Loucy (cell line): ENCODE results near the gene PRR35.

Experiments
- H2AFZ ChIP-seq: fragments of 200-600 bp; sonication (generic); 2 replicates; pipeline ENCODE4 v1.6.0; 2016; ENCODE audit warnings: antibody characterized with exemption, mild to moderate bottlenecking, low read length, moderate library complexity
- H3F3A ChIP-seq: fragments of 200-600 bp; 2 replicates; pipeline ENCODE4 v1.6.0; 2016; ENCODE audit warnings: antibody characterized with exemption, low read depth, mild to moderate bottlenecking
- H3K27me3 ChIP-seq: fragments of 200-600 bp; sonication (generic); 2 replicates; pipeline ENCODE4 v1.6.1; 2014; ENCODE audit warnings: low read length, mild to moderate bottlenecking; ENCODE audit not compliant: insufficient read depth, poor library complexity, severe bottlenecking
- H3K36me3 ChIP-seq: fragments of 200-600 bp; sonication (generic); 2 replicates; pipeline ENCODE4 v1.6.1; 2016; ENCODE audit warnings: low read length; ENCODE audit not compliant: insufficient read depth
- H3K4me1 ChIP-seq: fragments of 200-600 bp; sonication (generic); 2 replicates; pipeline ENCODE4 v1.5.1; 2014; ENCODE audit warnings: low read length, mild to moderate bottlenecking; ENCODE audit not compliant: insufficient read depth, poor library complexity, severe bottlenecking
- H3K4me2 ChIP-seq: fragments of 200-600 bp; sonication (generic); 2 replicates; pipeline ENCODE4 v1.6.0; 2014; ENCODE audit warnings: antibody characterized with exemption, low read length, low read depth, mild to moderate bottlenecking; ENCODE audit not compliant: poor library complexity, severe bottlenecking
- H3K4me3 ChIP-seq: fragments of 200-600 bp; sonication (generic); 2 replicates; pipeline ENCODE4 v1.5.1; 2014; ENCODE audit warnings: low read length, mild to moderate bottlenecking, mixed read lengths; ENCODE audit not compliant: poor library complexity, severe bottlenecking
- H3K79me2 ChIP-seq: fragments of 200-600 bp; sonication (generic); 2 replicates; pipeline ENCODE4 v1.6.1; 2014; ENCODE audit warnings: low read length; ENCODE audit not compliant: insufficient read depth
- H3K9ac ChIP-seq: fragments of 200-600 bp; sonication (generic); 2 replicates; pipeline ENCODE4 v1.6.0; 2014; ENCODE audit warnings: mild to moderate bottlenecking, low read depth, low read length, moderate library complexity; ENCODE audit not compliant: poor library complexity, severe bottlenecking
- H3K9me2 ChIP-seq: fragments of 200-600 bp; sonication (generic); replicated peaks from 2 replicates; pipeline ENCODE4 v1.6.1; 2016; ENCODE audit warnings: low read depth, low read length, mixed read lengths
- H3K9me3 ChIP-seq: fragments of 200-600 bp; sonication (generic); 2 replicates; pipeline ENCODE4 v1.6.1; 2014; ENCODE audit warnings: mild to moderate bottlenecking, antibody characterized with exemption, low read length, low read depth; ENCODE audit not compliant: insufficient read depth
- H4K20me1 ChIP-seq: fragments of 200-600 bp; sonication (generic); 2 replicates; pipeline ENCODE4 v1.6.0; 2014; ENCODE audit warnings: antibody characterized with exemption, low read length, mild to moderate bottlenecking; ENCODE audit not compliant: insufficient read depth, poor library complexity, severe bottlenecking
- CTCF ChIP-seq: fragments of 200-600 bp; sonication (generic); conservative IDR thresholded peaks from 2 replicates; pipeline ENCODE4 v1.5.1; 2014; ENCODE audit warnings: mild to moderate bottlenecking, antibody characterized with exemption, low read length
- EZH2phosphoT487 ChIP-seq: fragments of 200-600 bp; IDR thresholded peaks from 2 replicates; pipeline ENCODE4 v1.6.1; 2018; ENCODE audit warnings: antibody characterized with exemption, mild to moderate bottlenecking, moderate library complexity, borderline replicate concordance

PRR35 gene

GRCh38 chr16:531494-532125, 28.6 kb upstream of the PRR35 start:
- Histone ChIP-seq H3K9ac (no peak overlapping the region), H3K27me3 (no peaks in the 10 kb centered on the region), H3K36me3 (no peaks in the 10 kb centered on the region), H3K4me2 (no peak overlapping the region), H2AFZ (no peak overlapping the region), H3K4me3 (no peak overlapping the region), H4K20me1 (peaks cover 13% of the 10 kb centered on the region), H3K9me2 (no peaks in the 10 kb centered on the region), H3K79me2 (peaks cover 51% of the 10 kb centered on the region), H3K4me1 (peaks cover 3% of the 10 kb centered on the region), H3K9me3 (no peaks in the 10 kb centered on the region), H3F3A (no peaks in the 10 kb centered on the region)
- TF ChIP-seq CTCF (no peak), EZH2phosphoT487 (no peak)

- Histone ChIP-seq H3K79me2 (peaks cover 45% of the 10 kb centered on the region), H3K4me1 (peaks cover 3% of the 10 kb centered on the region)
Measured at GRCh38 chr16:533391-534123, 26.6 kb upstream of the PRR35 start.

GRCh38 chr16:534135-534534, 26.1 kb upstream of the PRR35 start:
- Histone ChIP-seq H3K9ac (no peak overlapping the region), H3K9me2 (no peaks in the 10 kb centered on the region), H3K36me3 (no peaks in the 10 kb centered on the region), H3F3A (no peaks in the 10 kb centered on the region), H3K4me3 (no peak overlapping the region), H4K20me1 (peaks cover 13% of the 10 kb centered on the region), H2AFZ (no peak overlapping the region), H3K27me3 (no peaks in the 10 kb centered on the region), H3K4me2 (no peak overlapping the region), H3K4me1 (no peaks in the 10 kb centered on the region), H3K9me3 (no peaks in the 10 kb centered on the region), H3K79me2 (peaks cover 39% of the 10 kb centered on the region)
- TF ChIP-seq CTCF (no peak), EZH2phosphoT487 (no peak)

More at GRCh38 chr16:533391-534123, 26.6 kb upstream of the PRR35 start:
- no peak for TF ChIP-seq EZH2phosphoT487
- Histone ChIP-seq H2AFZ (no peak overlapping the region), H3K4me3 (no peak overlapping the region), H3K27me3 (no peaks in the 10 kb centered on the region), H3K9me2 (no peaks in the 10 kb centered on the region), H3K4me2 (no peak overlapping the region), H3K9me3 (no peaks in the 10 kb centered on the region), H4K20me1 (peaks cover 13% of the 10 kb centered on the region), H3K9ac (no peak overlapping the region), H3F3A (no peaks in the 10 kb centered on the region), H3K36me3 (no peaks in the 10 kb centered on the region)
